ENCODE data around the gene RFX1. TPM values are rescaled to one million over a fixed set of nuclear protein-coding genes. Genes with fewer than 3 reads are reported as not detected.

Gene RFX1
- total RNA-seq, 1 donor from 2014 or later, result 21.2 TPM

DNA sequence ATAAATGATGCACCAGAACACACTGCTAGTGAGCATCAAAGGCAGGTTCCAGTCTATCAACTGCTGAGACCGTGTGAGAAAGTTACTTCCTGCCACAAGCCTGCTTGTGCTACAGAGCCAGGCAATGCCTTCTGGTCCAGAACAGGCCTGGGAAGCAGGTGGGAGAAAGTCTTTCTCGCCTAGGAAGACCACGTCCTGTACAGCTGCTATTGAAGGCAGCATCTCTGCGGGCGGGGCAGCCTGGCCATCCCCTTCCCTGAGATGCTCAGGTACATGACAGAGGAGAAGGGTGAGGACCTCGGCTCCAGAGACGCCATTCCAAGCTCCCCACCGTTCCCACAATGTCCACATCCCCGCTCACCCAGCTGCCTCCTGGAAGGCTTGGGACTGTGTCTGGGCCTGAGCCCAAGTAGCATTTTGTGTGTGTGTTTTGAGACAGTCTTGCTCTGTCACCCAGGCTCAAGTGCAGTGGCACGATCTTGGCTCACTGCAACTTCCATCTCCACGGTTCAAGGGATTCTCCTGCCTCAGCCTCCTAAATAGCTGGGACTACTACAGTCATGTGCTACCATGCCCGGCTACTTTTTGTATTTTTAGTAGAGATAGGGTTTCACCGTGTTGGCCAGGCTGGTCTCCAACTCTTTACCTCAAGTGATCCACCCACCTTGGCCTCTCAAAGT lies 3.4 kb downstream of the RFX1 start:
- Mint-ChIP-seq H3K36me3 (peaks cover 7% of the 10 kb centered on the region), H3K4me1 (peaks cover 10% of the 10 kb centered on the region), H3K4me3 (no peak overlapping the region), H3K27ac (peak overlapping the region; percentile 53), H3K9me3 (no peaks in the 10 kb centered on the region), H3K27me3 (ENCODE audit: low read depth) (no peaks in the 10 kb centered on the region)
- TF ChIP-seq, protein P1, sequence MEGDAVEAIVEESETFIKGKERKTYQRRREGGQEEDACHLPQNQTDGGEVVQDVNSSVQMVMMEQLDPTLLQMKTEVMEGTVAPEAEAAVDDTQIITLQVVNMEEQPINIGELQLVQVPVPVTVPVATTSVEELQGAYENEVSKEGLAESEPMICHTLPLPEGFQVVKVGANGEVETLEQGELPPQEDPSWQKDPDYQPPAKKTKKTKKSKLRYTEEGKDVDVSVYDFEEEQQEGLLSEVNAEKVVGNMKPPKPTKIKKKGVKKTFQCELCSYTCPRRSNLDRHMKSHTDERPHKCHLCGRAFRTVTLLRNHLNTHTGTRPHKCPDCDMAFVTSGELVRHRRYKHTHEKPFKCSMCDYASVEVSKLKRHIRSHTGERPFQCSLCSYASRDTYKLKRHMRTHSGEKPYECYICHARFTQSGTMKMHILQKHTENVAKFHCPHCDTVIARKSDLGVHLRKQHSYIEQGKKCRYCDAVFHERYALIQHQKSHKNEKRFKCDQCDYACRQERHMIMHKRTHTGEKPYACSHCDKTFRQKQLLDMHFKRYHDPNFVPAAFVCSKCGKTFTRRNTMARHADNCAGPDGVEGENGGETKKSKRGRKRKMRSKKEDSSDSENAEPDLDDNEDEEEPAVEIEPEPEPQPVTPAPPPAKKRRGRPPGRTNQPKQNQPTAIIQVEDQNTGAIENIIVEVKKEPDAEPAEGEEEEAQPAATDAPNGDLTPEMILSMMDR (IDR thresholded peaks at IDR 0.05; ENCODE audit: unreplicated experiment), result no peak
- no peak for DNase-seq (ENCODE audit: low spot score in 2 of 2, unreplicated experiment in 2 of 2)

DNA sequence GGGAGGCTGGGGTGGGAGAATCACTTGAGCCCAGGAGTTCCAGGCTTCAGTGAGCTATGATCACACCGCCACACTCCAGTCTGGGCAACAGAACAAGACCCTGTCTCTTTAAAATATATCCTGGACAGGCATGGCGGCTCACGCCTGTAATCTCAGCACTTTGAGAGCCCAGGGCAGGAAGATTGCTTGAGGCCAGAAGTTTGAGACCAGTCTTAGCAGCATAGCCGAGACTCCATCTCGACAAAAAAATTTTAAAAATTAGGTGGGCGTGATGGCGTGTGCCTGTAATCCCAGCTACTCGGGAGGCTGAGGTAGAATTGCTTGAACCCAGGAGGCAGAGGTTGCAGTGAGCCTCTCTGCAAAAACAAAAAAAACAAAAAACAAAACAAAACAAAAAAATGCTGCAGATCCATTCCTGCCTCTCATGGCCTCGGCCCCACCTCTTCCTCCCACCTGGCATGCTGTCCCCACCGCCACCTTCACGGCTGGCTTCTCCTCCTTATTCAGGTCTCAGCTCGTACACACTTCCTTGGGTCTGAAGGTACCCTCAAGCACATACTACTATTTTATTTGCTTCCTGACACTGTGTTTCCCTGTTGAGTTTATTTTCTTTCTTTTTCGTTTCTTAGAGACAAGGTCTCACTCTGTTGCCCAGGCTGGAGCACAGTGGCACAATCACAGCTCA lies 5.3 kb downstream of the RFX1 start:
- Mint-ChIP-seq H3K27ac (no peak overlapping the region), H3K9me3 (no peaks in the 10 kb centered on the region), H3K4me1 (peaks cover 10% of the 10 kb centered on the region), H3K4me3 (no peak overlapping the region), H3K36me3 (peaks cover 7% of the 10 kb centered on the region), H3K27me3 (ENCODE audit: low read depth) (no peaks in the 10 kb centered on the region)
- no peak for DNase-seq (ENCODE audit: low spot score in 2 of 2, unreplicated experiment in 2 of 2)
- TF ChIP-seq, protein P1 (IDR thresholded peaks at IDR 0.05; ENCODE audit: unreplicated experiment), result no peak

DNA sequence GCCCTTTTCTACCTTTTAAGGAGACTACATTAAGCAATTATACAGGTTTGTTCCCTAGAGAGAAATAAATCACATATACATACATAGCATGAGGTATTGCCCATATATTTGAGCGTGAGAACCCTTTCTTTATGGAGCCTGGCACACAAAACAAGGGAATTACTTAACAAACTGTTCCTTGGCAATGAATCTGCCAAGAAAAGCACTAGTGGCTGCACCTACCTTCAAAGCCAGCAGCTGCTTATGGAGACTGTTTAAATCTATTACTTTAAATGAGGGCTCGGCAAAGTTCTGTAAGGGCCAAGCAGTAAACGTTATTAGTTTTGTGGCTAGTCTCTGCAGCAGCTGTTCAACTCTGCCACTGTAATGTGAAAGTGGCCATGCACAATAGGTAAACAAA lies 7.0 kb downstream of the RFX1 start:
- Mint-ChIP-seq H3K4me1 (no peaks in the 10 kb centered on the region), H3K27ac (no peak overlapping the region), H3K4me3 (no peak overlapping the region), H3K36me3 (peaks cover 7% of the 10 kb centered on the region), H3K9me3 (no peaks in the 10 kb centered on the region), H3K27me3 (ENCODE audit: low read depth) (no peaks in the 10 kb centered on the region)
- no peak for DNase-seq (ENCODE audit: low spot score in 2 of 2, unreplicated experiment in 2 of 2)
- TF ChIP-seq, protein P1 (IDR thresholded peaks at IDR 0.05; ENCODE audit: unreplicated experiment), result no peak

DNA sequence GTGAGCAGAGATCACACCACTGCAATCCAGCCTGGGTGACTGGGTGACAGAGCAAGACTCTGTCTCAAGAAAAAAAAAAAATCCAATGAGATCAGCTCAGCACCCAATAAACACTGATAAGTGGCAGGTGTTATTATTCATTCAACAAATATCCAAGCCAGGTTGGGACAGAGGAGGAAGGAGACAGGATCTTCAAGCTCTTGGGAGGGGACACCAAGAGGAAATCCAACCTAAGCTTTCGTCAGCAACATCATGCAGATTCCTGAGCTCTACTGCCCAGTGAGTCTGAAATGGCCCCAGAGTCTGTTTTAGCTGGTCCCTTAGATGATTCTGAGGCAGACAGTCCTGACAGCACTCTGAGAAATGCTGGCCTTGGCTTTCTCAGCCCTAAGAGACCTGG lies 7.7 kb downstream of the RFX1 start:
- TF ChIP-seq, protein P1 (IDR thresholded peaks at IDR 0.05; ENCODE audit: unreplicated experiment), result no peak
- Mint-ChIP-seq H3K27me3 (ENCODE audit: low read depth) (no peaks in the 10 kb centered on the region), H3K36me3 (peaks cover 7% of the 10 kb centered on the region), H3K9me3 (no peaks in the 10 kb centered on the region), H3K27ac (no peak overlapping the region), H3K4me1 (no peaks in the 10 kb centered on the region), H3K4me3 (no peak overlapping the region)
- no peak for DNase-seq (ENCODE audit: low spot score in 2 of 2, unreplicated experiment in 2 of 2)

DNA sequence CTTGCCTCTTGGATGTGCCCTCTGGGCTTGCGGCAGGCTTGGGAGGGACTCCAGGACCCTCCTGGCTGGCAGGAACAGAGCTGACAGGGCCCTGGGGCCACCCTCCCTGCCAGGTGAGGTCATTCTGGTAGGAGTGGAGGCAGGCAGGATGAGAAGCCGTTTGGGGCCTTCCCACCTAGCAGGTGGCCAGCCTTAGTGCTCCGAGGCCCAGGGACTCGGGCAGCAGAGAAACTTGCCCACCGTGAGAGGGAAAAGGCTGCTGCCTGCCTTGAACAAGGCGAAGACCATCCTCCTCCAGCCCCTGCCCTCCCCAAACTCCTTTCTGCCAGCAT lies 8.5 kb downstream of the RFX1 start:
- Mint-ChIP-seq H3K9me3 (no peaks in the 10 kb centered on the region), H3K4me3 (no peak overlapping the region), H3K36me3 (peaks cover 10% of the 10 kb centered on the region), H3K27ac (no peak overlapping the region), H3K27me3 (ENCODE audit: low read depth) (no peaks in the 10 kb centered on the region), H3K4me1 (no peaks in the 10 kb centered on the region)
- TF ChIP-seq, protein P1 (IDR thresholded peaks at IDR 0.05; ENCODE audit: unreplicated experiment), result no peak
- no peak for DNase-seq (ENCODE audit: low spot score in 2 of 2, unreplicated experiment in 2 of 2)

All from mesothelial cell of epicardium (in vitro differentiated cells).